ENCODE data around the gene GOLGA3.

The GOLGA3 gene

DNA sequence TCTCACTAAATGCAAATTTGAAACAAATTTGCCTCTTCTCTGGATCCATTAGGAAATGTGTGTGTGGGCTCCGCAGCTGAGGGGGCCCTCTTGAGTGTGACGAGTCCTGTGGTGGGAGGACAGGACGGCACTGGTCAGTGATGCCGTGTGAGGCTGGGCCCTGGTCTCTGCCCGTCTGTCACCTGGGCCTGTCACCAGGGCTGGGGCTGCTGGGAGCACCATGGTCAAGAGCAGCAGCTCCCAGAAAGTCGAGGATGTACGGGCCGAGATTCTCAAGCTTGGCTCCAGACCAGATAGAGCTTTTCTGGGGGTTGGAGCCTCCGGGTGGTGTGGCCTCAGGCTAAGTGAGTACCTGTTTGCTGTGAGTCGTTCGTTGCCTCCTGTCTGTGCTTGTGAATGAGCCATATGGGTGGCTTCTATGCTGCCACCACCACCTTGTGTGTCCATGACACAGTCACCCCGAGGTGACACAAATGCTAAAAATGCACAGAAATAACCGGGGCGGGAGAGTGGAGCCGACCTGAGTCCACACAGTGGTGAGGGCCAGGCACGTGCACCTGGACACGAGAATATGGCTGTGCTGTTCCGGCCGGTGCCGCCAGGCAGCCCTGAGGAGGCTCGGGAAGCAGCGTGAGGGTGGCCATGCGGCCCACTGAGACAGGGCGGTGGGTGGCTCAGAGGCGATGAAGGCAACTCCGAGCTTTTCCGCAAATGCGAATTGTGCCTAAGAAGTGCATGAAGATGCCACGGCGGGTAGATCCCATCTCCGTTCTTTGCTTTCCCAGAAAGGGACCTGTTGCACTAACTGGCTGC, 109.3 kb downstream of the GOLGA3 start:
- no peak for DNase-seq

All from activated CD4-positive, CD25-positive, alpha-beta regulatory T cell treated with anti-CD3 and anti-CD28 coated beads, Interleukin-2, amount 50 U/mL, for 72 hours (primary cell).